Kidney (tissue), 14 donors: ENCODE results near the gene RAB20. TPM values are rescaled to one million over a fixed set of nuclear protein-coding genes. Genes with fewer than 3 reads are reported as not detected.

ENCODE experiments used
- DNase-seq, 5 donors: peaks; one replicate each; pipeline ENCODE4 v3.0.0-alpha.2; 2013 to 2020
- FAIRE-seq: peaks from 2 replicates; lab custom pipeline; 2012; peaks lifted over from hg19 to GRCh38; lab: Jason Lieb, UNC
- H3K27ac ChIP-seq, 2 donors: one replicate each; pipeline ENCODE4 v1.7.0; 2013; ENCODE audit warnings: low read depth in 2 of 2, low read length in 2 of 2, inconsistent platforms in 1 of 2
- H3K27me3 ChIP-seq: one replicate; pipeline ENCODE4 v1.7.1; 2013; ENCODE audit warnings: low read length, inconsistent platforms; ENCODE audit not compliant: control insufficient read depth, insufficient read depth
- H3K36me3 ChIP-seq, 3 donors: one replicate each; pipeline versions ENCODE4 v1.7.0 to v1.7.1; 2013; ENCODE audit warnings: low read length in 3 of 3, control low read depth in 1 of 3, inconsistent platforms in 1 of 3; ENCODE audit not compliant: insufficient read depth in 3 of 3, control insufficient read depth in 2 of 3
- H3K4me1 ChIP-seq, 3 donors: one replicate each; pipeline versions ENCODE4 v1.7.0 to v1.7.1; 2013; ENCODE audit warnings: low read length in 3 of 3, inconsistent platforms in 1 of 3, low read depth in 1 of 3; ENCODE audit not compliant: control insufficient read depth in 2 of 3, insufficient read depth in 2 of 3
- H3K4me3 ChIP-seq, 3 donors: one replicate each; pipeline versions ENCODE4 v1.7.0 to v1.8.1; 2013; ENCODE audit warnings: low read length in 3 of 3, control low read depth in 1 of 3, inconsistent platforms in 1 of 3
- H3K9ac ChIP-seq, 3 donors: one replicate each; pipeline versions ENCODE4 v1.7.0 to v1.7.1; 2013; ENCODE audit warnings: low read length in 3 of 3, control low read depth in 1 of 3, inconsistent platforms in 1 of 3
- H3K9me3 ChIP-seq, 3 donors: one replicate each; pipeline versions ENCODE4 v1.7.0 to v1.7.1; 2013; ENCODE audit warnings: low read length in 3 of 3, control low read depth in 1 of 3, inconsistent platforms in 1 of 3; ENCODE audit not compliant: control insufficient read depth in 2 of 3, insufficient read depth in 1 of 3
- intact Hi-C: fragments of 100-400 bp; cut with DNase I; formaldehyde crosslinking; loops from one replicate; pipeline ENCODE4 v1.11.1; 2022
- polyA plus RNA-seq: library from polyadenylated mRNA; stranded (reverse); fragments of 350-450 nt; fragmentation: Illumina TruSeq; extraction: RNeasy Lipid Tissue Mini Kit (QIAGEN cat#74804); gene quantifications from one replicate; pipeline ENCODE4 v1.2.3, GENCODE V29; 2014; ENCODE audit warnings: low read depth, low replicate concordance; ENCODE audit not compliant: insufficient read depth
- total RNA-seq: library from RNA; stranded (reverse); fragmentation: NEBNext Ultra II Directional; extraction: Animal tissue kit (Norgen Biotek cat#: 25700); gene quantifications from one replicate; pipeline ENCODE4 v1.2.1, GENCODE V29; 2021
- TF ChIP-seq, protein P1 (sequence below): IDR thresholded peaks from 3 replicates; pipeline ENCODE4 v1.5.1; 2012; ENCODE audit warnings: mild to moderate bottlenecking, moderate library complexity, borderline replicate concordance; ENCODE audit not compliant: insufficient read depth; ENCODE audit errors: extremely low read depth
- donor health status: control.
- donor health status: control.
- donor health status: control.
- donor health status: control.
- donor health status: control.
- donor health status: DM: yes; HTN: yes; CAD: no.
- donor health status: Normal renal cell carcinoma (clear cell type).

RAB20 gene
- total and polyA plus RNA-seq, 2 donors from 2014 or later = 33.6 to 47.7 TPM

DNA sequence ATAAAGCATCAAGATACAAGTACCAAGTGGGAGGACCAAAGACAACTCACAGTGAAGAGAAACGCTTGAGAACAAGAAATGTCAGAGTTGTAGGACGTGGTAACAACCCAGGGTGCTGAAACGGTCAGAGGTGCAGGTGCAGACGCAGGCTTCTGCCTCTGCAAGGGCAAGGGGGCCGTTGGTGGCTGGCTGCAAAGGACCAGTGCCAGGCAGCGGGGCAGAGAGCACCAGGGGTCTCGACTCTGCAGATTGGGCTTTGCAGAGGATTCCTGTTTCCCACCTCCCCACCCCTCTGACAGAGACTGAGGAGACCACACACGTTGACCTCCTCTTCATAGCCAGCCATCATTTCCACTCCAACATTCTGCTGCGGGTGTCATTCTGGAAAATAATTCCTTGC is 38.3 kb downstream of the RAB20 start:
- Histone ChIP-seq H3K4me3 (no peak overlapping the region), H3K9ac (peak overlapping the region in 1 of 3 donors; percentile 8), H3K9me3 (no peaks in the 10 kb centered on the region), H3K27me3 (no peaks in the 10 kb centered on the region), H3K36me3 (peaks cover 0 to 13% (median 13%) of the 10 kb centered on the region in 3 donors), H3K4me1 (peaks cover 0 to 58% (median 47%) of the 10 kb centered on the region in 3 donors), H3K27ac (peak overlapping the region; percentile 84 to 88)
- FAIRE-seq (no peak), DNase-seq (no peak)
- intact Hi-C loops = no loop called here
- TF ChIP-seq, protein P1, sequence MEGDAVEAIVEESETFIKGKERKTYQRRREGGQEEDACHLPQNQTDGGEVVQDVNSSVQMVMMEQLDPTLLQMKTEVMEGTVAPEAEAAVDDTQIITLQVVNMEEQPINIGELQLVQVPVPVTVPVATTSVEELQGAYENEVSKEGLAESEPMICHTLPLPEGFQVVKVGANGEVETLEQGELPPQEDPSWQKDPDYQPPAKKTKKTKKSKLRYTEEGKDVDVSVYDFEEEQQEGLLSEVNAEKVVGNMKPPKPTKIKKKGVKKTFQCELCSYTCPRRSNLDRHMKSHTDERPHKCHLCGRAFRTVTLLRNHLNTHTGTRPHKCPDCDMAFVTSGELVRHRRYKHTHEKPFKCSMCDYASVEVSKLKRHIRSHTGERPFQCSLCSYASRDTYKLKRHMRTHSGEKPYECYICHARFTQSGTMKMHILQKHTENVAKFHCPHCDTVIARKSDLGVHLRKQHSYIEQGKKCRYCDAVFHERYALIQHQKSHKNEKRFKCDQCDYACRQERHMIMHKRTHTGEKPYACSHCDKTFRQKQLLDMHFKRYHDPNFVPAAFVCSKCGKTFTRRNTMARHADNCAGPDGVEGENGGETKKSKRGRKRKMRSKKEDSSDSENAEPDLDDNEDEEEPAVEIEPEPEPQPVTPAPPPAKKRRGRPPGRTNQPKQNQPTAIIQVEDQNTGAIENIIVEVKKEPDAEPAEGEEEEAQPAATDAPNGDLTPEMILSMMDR = no peak

GRCh38 chr13:110522721-110523120 is 38.8 kb downstream of the RAB20 start:
- Histone ChIP-seq H3K9me3 (no peaks in the 10 kb centered on the region), H3K27me3 (no peaks in the 10 kb centered on the region), H3K27ac (peak overlapping the region in 1 of 2 donors; percentile 71), H3K36me3 (peaks cover 0 to 13% (median 13%) of the 10 kb centered on the region in 3 donors), H3K4me3 (no peak overlapping the region), H3K9ac (no peak overlapping the region), H3K4me1 (peaks cover 0 to 58% (median 43%) of the 10 kb centered on the region in 3 donors)
- TF ChIP-seq, protein P1 = no peak
- no peak for FAIRE-seq
- DNase-seq = no peak
- intact Hi-C loops = no loop called here

GRCh38 chr13:110521946-110522345 is 39.6 kb downstream of the RAB20 start:
- no peaks in the 10 kb centered on the region for H3K9me3 ChIP-seq
- TF ChIP-seq, protein P1 = no peak
- H3K9ac ChIP-seq = peak overlapping the region in 1 of 3 donors; percentile 5
- FAIRE-seq = no peak
- peaks cover 0 to 13% (median 13%) of the 10 kb centered on the region in 3 donors for H3K36me3 ChIP-seq
- peak overlapping the region; percentile 76 to 91 for H3K27ac ChIP-seq
- intact Hi-C loops = no loop called here
- H3K27me3 ChIP-seq = no peaks in the 10 kb centered on the region
- peak in 1 of 5 donors; percentile 34 for DNase-seq
- no peak overlapping the region for H3K4me3 ChIP-seq
- H3K4me1 ChIP-seq = peaks cover 0 to 50% (median 35%) of the 10 kb centered on the region in 3 donors

DNA sequence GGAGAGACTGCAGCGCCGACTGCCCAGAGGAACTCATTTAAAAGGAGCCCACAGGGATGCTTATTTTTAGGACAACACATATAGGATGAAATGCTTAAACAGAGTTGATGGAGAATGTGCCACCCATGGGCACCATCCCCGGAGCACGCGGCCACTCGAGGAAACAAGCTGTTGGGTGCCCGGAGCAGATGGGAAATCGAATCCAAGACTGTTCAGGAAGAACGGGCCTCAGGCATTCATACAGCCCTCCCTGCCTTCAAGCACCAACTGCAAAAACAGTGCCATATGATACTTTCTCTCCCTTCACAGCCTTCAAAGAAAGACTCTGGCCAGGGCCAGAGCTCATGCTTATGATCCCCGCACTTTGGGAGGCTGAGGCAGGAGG is 40.2 kb downstream of the RAB20 start:
- DNase-seq (peak in 1 of 5 donors; percentile 48), FAIRE-seq (no peak)
- H3K36me3 ChIP-seq = peaks cover 0 to 13% (median 13%) of the 10 kb centered on the region in 3 donors
- peak overlapping the region in 1 of 3 donors; percentile 25 for H3K4me3 ChIP-seq
- peaks cover 0 to 43% (median 29%) of the 10 kb centered on the region in 3 donors for H3K4me1 ChIP-seq
- H3K9ac ChIP-seq = peak overlapping the region in 1 of 3 donors; percentile 29
- no peaks in the 10 kb centered on the region for H3K9me3 ChIP-seq
- no peaks in the 10 kb centered on the region for H3K27me3 ChIP-seq
- TF ChIP-seq, protein P1 = no peak
- intact Hi-C loops = no loop called here
- peak overlapping the region; percentile 76 to 91 for H3K27ac ChIP-seq
